T-helper 1 cell (primary cell): ENCODE measurements around the gene TMEM218.
"Not testable (repeated sequence)": the region's sequence is repeated elsewhere in the genome, so short reads cannot be mapped to it uniquely, and the experiment has no call there.

ENCODE experiments used
- DNase-seq, 5 donors: peaks; one replicate each; pipeline ENCODE4 v3.0.0-alpha.2; 2012 to 2020

TMEM218 gene

GRCh38 chr11:125074511-125075241, 36.8 kb downstream of the TMEM218 start:
- DNase-seq, result no peak

GRCh38 chr11:125073616-125074483, 37.6 kb downstream of the TMEM218 start:
- DNase-seq, result no peak

- no peak for DNase-seq
Measured at GRCh38 chr11:125072961-125073590, 38.4 kb downstream of the TMEM218 start.

- DNase-seq, result no peak
Measured at GRCh38 chr11:125072218-125072960, 39.0 kb downstream of the TMEM218 start.

GRCh38 chr11:125071846-125072217, 39.6 kb downstream of the TMEM218 start:
- DNase-seq, result no peak

GRCh38 chr11:125071435-125071834, 40.0 kb downstream of the TMEM218 start:
- no peak for DNase-seq

- peak in 1 of 5 donors; percentile 12 for DNase-seq
Measured at GRCh38 chr11:125070699-125071254, 40.6 kb downstream of the TMEM218 start.

GRCh38 chr11:125069796-125070195, 41.6 kb downstream of the TMEM218 start:
- no peak for DNase-seq

GRCh38 chr11:125069008-125069407, 42.4 kb downstream of the TMEM218 start:
- no peak for DNase-seq

GRCh38 chr11:125068368-125068767, 43.1 kb downstream of the TMEM218 start:
- no peak for DNase-seq

- DNase-seq, result no peak
Measured at GRCh38 chr11:125064070-125064469, 47.4 kb downstream of the TMEM218 start.

GRCh38 chr11:125063429-125064043, 47.9 kb downstream of the TMEM218 start:
- no peak for DNase-seq

GRCh38 chr11:125062931-125063428, 48.4 kb downstream of the TMEM218 start, which contains the start of gene SLC37A2:
TSS of gene SLC37A2 (plus strand) at chr11:125063305. CDS start at chr11:125063368, 63 bp downstream.
- peak in 2 of 5 donors; percentile 7 to 73 for DNase-seq

GRCh38 chr11:125062218-125062930, 49.1 kb downstream of the TMEM218 start:
- DNase-seq, result no peak

- no peak for DNase-seq
Measured at GRCh38 chr11:125061281-125061680, 50.1 kb downstream of the TMEM218 start.

- DNase-seq, result no peak
Measured at GRCh38 chr11:125057693-125058016, 53.8 kb downstream of the TMEM218 start.

GRCh38 chr11:125056931-125057692, 54.3 kb downstream of the TMEM218 start:
- DNase-seq, result no peak

GRCh38 chr11:125056111-125056510, 55.3 kb downstream of the TMEM218 start:
- DNase-seq, result not testable (repeated sequence)

GRCh38 chr11:125055107-125055715, 56.2 kb downstream of the TMEM218 start:
- no peak for DNase-seq

- DNase-seq, result peak in 1 of 5 donors; percentile 7
Measured at GRCh38 chr11:125053167-125053566, 58.3 kb downstream of the TMEM218 start.
